H9 (cell line): ENCODE measurements around the gene TAGLN3. TPM values are rescaled to one million over a fixed set of nuclear protein-coding genes. Genes with fewer than 3 reads are reported as not detected.
A peak's percentile ranks its signal among the peaks of the same experiment; 100 is the strongest.

Experiments used
- DNase-seq: peaks from one replicate; pipeline ENCODE4 v3.0.0-alpha.2; 2017
- H2AFZ ChIP-seq: one replicate; pipeline ENCODE4 v1.6.1; 2013; ENCODE audit warnings: mild to moderate bottlenecking, low read length, control low read depth, moderate library complexity
- H2AK5ac ChIP-seq: 2 replicates; pipeline ENCODE4 v1.6.1; 2013; ENCODE audit warnings: low read length, control low read depth, mixed read lengths; ENCODE audit not compliant: insufficient read length
- H2BK120ac ChIP-seq: one replicate; pipeline ENCODE4 v1.6.1; 2013; ENCODE audit warnings: low read depth, mild to moderate bottlenecking, low read length, control low read depth, inconsistent platforms; ENCODE audit not compliant: poor library complexity, severe bottlenecking
- H2BK12ac ChIP-seq: 2 replicates; pipeline ENCODE4 v1.6.1; 2013; ENCODE audit warnings: low read length, control low read depth, mixed read lengths, low read depth; ENCODE audit not compliant: insufficient read length
- H2BK15ac ChIP-seq: 2 replicates; pipeline ENCODE4 v1.6.1; 2013; ENCODE audit warnings: low read depth, low read length, control low read depth
- H2BK20ac ChIP-seq: one replicate; pipeline ENCODE4 v1.6.1; 2013; ENCODE audit warnings: low read depth, mild to moderate bottlenecking, low read length, control low read depth, inconsistent platforms; ENCODE audit not compliant: poor library complexity, severe bottlenecking
- H2BK5ac ChIP-seq: 2 replicates; pipeline ENCODE4 v1.6.1; 2013; ENCODE audit warnings: low read length, control low read depth, mixed read lengths; ENCODE audit not compliant: insufficient read length
- H3K14ac ChIP-seq: 2 replicates; pipeline ENCODE4 v1.6.1; 2013; ENCODE audit warnings: low read length, control low read depth; ENCODE audit not compliant: insufficient read depth
- H3K18ac ChIP-seq: 2 replicates; pipeline ENCODE4 v1.6.1; 2013; ENCODE audit warnings: low read depth, mild to moderate bottlenecking, mixed read lengths, low read length, control low read depth; ENCODE audit not compliant: insufficient read length
- H3K23ac ChIP-seq: 2 replicates; pipeline ENCODE4 v1.6.1; 2013; ENCODE audit warnings: low read length, control low read depth, mixed read lengths, low read depth; ENCODE audit not compliant: insufficient read length
- H3K23me2 ChIP-seq: 2 replicates; pipeline ENCODE4 v1.6.1; 2013; ENCODE audit warnings: low read depth, mild to moderate bottlenecking, mixed read lengths, low read length, control low read depth; ENCODE audit not compliant: insufficient read length, poor library complexity, severe bottlenecking
- H3K27ac ChIP-seq: 2 replicates; pipeline ENCODE4 v1.5.1; 2013; ENCODE audit warnings: low read length, control low read depth, mixed read lengths, low read depth; ENCODE audit not compliant: insufficient read length
- H3K27me3 ChIP-seq: 2 replicates; pipeline ENCODE4 v1.6.1; 2013; ENCODE audit warnings: low read length, control low read depth, inconsistent platforms; ENCODE audit not compliant: insufficient read depth
- H3K4ac ChIP-seq: 2 replicates; pipeline ENCODE4 v1.6.1; 2013; ENCODE audit warnings: low read depth, mild to moderate bottlenecking, control low read depth, inconsistent platforms, low read length, moderate library complexity
- H3K4me1 ChIP-seq: 2 replicates; pipeline ENCODE4 v1.6.1; 2013; ENCODE audit warnings: low read length, control low read depth, inconsistent platforms; ENCODE audit not compliant: insufficient read depth
- H3K4me2 ChIP-seq: 2 replicates; pipeline ENCODE4 v1.6.1; 2013; ENCODE audit warnings: low read length, control low read depth, mixed read lengths; ENCODE audit not compliant: insufficient read length, insufficient read depth
- H3K56ac ChIP-seq: 2 replicates; pipeline ENCODE4 v1.6.1; 2013; ENCODE audit warnings: low read depth, mild to moderate bottlenecking, mixed read lengths, low read length, control low read depth; ENCODE audit not compliant: insufficient read length
- H3K79me1 ChIP-seq: 2 replicates; pipeline ENCODE4 v1.6.1; 2013; ENCODE audit warnings: low read depth, mild to moderate bottlenecking, moderate library complexity, low read length, control low read depth, inconsistent platforms; ENCODE audit not compliant: insufficient read depth, poor library complexity, severe bottlenecking
- H3K79me2 ChIP-seq: 2 replicates; pipeline ENCODE4 v1.6.1; 2013; ENCODE audit warnings: low read length, control low read depth, inconsistent platforms; ENCODE audit not compliant: insufficient read depth
- H3K9ac ChIP-seq: 2 replicates; pipeline ENCODE4 v1.6.1; 2013; ENCODE audit warnings: low read length, control low read depth, mixed read lengths; ENCODE audit not compliant: insufficient read length; ENCODE audit errors: extremely low read depth
- H3K9me3 ChIP-seq: one replicate; pipeline ENCODE4 v1.6.1; 2013; ENCODE audit warnings: low read depth, low read length, inconsistent platforms; ENCODE audit not compliant: control insufficient read depth
- H3T11ph ChIP-seq: one replicate; pipeline ENCODE4 v1.6.1; 2013; ENCODE audit warnings: mild to moderate bottlenecking, low read length, control low read depth, inconsistent platforms
- H4K20me1 ChIP-seq: one replicate; pipeline ENCODE4 v1.6.1; 2013; ENCODE audit not compliant: control insufficient read depth, insufficient read length, insufficient read depth
- H4K5ac ChIP-seq: 2 replicates; pipeline ENCODE4 v1.6.1; 2013; ENCODE audit warnings: low read depth, mild to moderate bottlenecking, mixed read lengths, low read length, control low read depth; ENCODE audit not compliant: insufficient read length
- H4K8ac ChIP-seq: replicated peaks from 2 replicates; pipeline ENCODE4 v1.6.1; 2013; ENCODE audit warnings: low read length, control low read depth, mixed read lengths, low read depth; ENCODE audit not compliant: insufficient read length
- H4K91ac ChIP-seq: 2 replicates; pipeline ENCODE4 v1.6.1; 2013; ENCODE audit warnings: low read depth, mild to moderate bottlenecking, moderate library complexity, mixed read lengths, low read length, control low read depth; ENCODE audit not compliant: insufficient read length
- H3K27ac Mint-ChIP-seq, 3 experiments: 2 replicates in 2 of 3; 3 replicates in 1 of 3; pipeline ENCODE4 v1.8.0; 2020 to 2021; ENCODE audit warnings: mixed read lengths in 3 of 3, mild to moderate bottlenecking in 1 of 3, moderate library complexity in 1 of 3
- H3K27me3 Mint-ChIP-seq: 2 replicates; pipeline ENCODE4 v1.8.0; 2021; ENCODE audit warnings: low read depth, mild to moderate bottlenecking, moderate library complexity, mixed read lengths
- H3K36me3 Mint-ChIP-seq, 3 experiments: 2 replicates in 2 of 3; 3 replicates in 1 of 3; pipeline ENCODE4 v1.8.0; 2020 to 2021; ENCODE audit warnings: low read depth in 3 of 3, mixed read lengths in 3 of 3; ENCODE audit not compliant: insufficient read depth in 1 of 3
- H3K4me1 Mint-ChIP-seq, 2 experiments: 2 replicates each; pipeline ENCODE4 v1.8.0; 2020; ENCODE audit warnings: mixed read lengths in 2 of 2
- H3K4me3 Mint-ChIP-seq, 2 experiments: 2 replicates in 1 of 2; 3 replicates in 1 of 2; pipeline ENCODE4 v1.8.0; 2020 to 2021; ENCODE audit warnings: mild to moderate bottlenecking in 2 of 2, mixed read lengths in 2 of 2, moderate library complexity in 1 of 2
- H3K9me3 Mint-ChIP-seq, 2 experiments: 2 replicates in 1 of 2; 3 replicates in 1 of 2; pipeline ENCODE4 v1.8.0; 2020; ENCODE audit warnings: mild to moderate bottlenecking in 2 of 2, mixed read lengths in 2 of 2, moderate library complexity in 1 of 2
- WGBS: extraction: QIAGEN DNeasy Blood & Tissue Kit; methylation state at CpG from one replicate; pipeline ENCODE4 v1.1.7; 2013; ENCODE audit warnings: missing lambda C conversion rate, low lambda C conversion rate, mixed read lengths; ENCODE audit not compliant: insufficient read length; ENCODE audit errors: extremely low coverage; 5-methylcytosine and 5-hydroxymethylcytosine counted together
- total RNA-seq: library from RNA; stranded (reverse); gene quantifications from 2 replicates; pipeline ENCODE4 v1.2.1, GENCODE V29; 2021
- TF ChIP-seq, protein P1 (sequence below): fragments of 200-600 bp; sonication (generic); conservative IDR thresholded peaks from 3 replicates; pipeline ENCODE4 v1.8.0; 2021; ENCODE audit warnings: antibody characterized with exemption, mild to moderate bottlenecking

TAGLN3 gene
- total RNA-seq, 1 experiment from 2014 or later, result 6.4 TPM

- no peaks in the 10 kb centered on the region for H3K9me3 Mint-ChIP-seq
- no peak overlapping the region for H2BK5ac ChIP-seq
- no peak overlapping the region for H2BK12ac ChIP-seq
- H2AFZ ChIP-seq, result no peak overlapping the region
- no peak overlapping the region for H3K56ac ChIP-seq
- H3K27me3 Mint-ChIP-seq, result no peaks in the 10 kb centered on the region
- no peak overlapping the region for H3T11ph ChIP-seq
- H3K9ac ChIP-seq, result no peak overlapping the region
- peaks cover 6 to 9% of the 10 kb centered on the region in 2 experiments for H3K4me1 Mint-ChIP-seq
- H3K14ac ChIP-seq, result no peak overlapping the region
- H4K5ac ChIP-seq, result no peak overlapping the region
- H2AK5ac ChIP-seq, result no peak overlapping the region
- no peaks in the 10 kb centered on the region for H3K27me3 ChIP-seq
- H3K4me2 ChIP-seq, result no peak overlapping the region
- H2BK20ac ChIP-seq, result no peak overlapping the region
- DNase-seq, result no peak
- no peaks in the 10 kb centered on the region; a peak in 1 of 7 replicates for H3K36me3 Mint-ChIP-seq
- H3K4me3 Mint-ChIP-seq, result no peak overlapping the region
- no CpG with 5 or more reads among the region's 3 CpGs for WGBS
- no peak overlapping the region for H4K8ac ChIP-seq
- H2BK15ac ChIP-seq, result no peak overlapping the region
- no peaks in the 10 kb centered on the region for H3K4me1 ChIP-seq
- no peak overlapping the region for H3K18ac ChIP-seq
- no peaks in the 10 kb centered on the region for H3K23me2 ChIP-seq
- no peaks in the 10 kb centered on the region for H3K79me2 ChIP-seq
- H3K23ac ChIP-seq, result no peak overlapping the region
- H3K4ac ChIP-seq, result no peak overlapping the region
- H3K79me1 ChIP-seq, result no peaks in the 10 kb centered on the region
- H4K20me1 ChIP-seq, result no peaks in the 10 kb centered on the region
- H3K27ac ChIP-seq, result no peak overlapping the region
- TF ChIP-seq, protein P1, sequence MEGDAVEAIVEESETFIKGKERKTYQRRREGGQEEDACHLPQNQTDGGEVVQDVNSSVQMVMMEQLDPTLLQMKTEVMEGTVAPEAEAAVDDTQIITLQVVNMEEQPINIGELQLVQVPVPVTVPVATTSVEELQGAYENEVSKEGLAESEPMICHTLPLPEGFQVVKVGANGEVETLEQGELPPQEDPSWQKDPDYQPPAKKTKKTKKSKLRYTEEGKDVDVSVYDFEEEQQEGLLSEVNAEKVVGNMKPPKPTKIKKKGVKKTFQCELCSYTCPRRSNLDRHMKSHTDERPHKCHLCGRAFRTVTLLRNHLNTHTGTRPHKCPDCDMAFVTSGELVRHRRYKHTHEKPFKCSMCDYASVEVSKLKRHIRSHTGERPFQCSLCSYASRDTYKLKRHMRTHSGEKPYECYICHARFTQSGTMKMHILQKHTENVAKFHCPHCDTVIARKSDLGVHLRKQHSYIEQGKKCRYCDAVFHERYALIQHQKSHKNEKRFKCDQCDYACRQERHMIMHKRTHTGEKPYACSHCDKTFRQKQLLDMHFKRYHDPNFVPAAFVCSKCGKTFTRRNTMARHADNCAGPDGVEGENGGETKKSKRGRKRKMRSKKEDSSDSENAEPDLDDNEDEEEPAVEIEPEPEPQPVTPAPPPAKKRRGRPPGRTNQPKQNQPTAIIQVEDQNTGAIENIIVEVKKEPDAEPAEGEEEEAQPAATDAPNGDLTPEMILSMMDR, result no peak
- no peak overlapping the region for H2BK120ac ChIP-seq
- peak overlapping the region in 1 of 3 experiments; percentile 3; a peak in 1 of 7 replicates for H3K27ac Mint-ChIP-seq
- H3K9me3 ChIP-seq, result no peaks in the 10 kb centered on the region
- no peak overlapping the region for H4K91ac ChIP-seq
Measured at GRCh38 chr3:111967068-111967467, 31.7 kb upstream of the TAGLN3 start.
